ENCODE measurements around the gene TRA2A.

TRA2A gene

GRCh38 chr7:23547662-23548061 is 15.9 kb upstream of the TRA2A start:
- no peaks in the 10 kb centered on the region for H4K20me1 ChIP-seq (ENCODE audit: insufficient read depth, low read length, poor library complexity, severe bottlenecking)
- no peak overlapping the region for H3K4me3 ChIP-seq (ENCODE audit: low read length, poor library complexity, severe bottlenecking)
- no peak overlapping the region for H3K9ac ChIP-seq (ENCODE audit: low read depth, low read length, poor library complexity, severe bottlenecking)
- TF ChIP-seq CTCF (conservative IDR thresholded peaks at IDR 0.05; ENCODE audit: low read length) (no peak), EZH2phosphoT487 (IDR thresholded peaks at IDR 0.05; ENCODE audit: borderline replicate concordance) (no peak)
- no peaks in the 10 kb centered on the region for H3K9me2 ChIP-seq (replicated peaks; ENCODE audit: low read depth, low read length)
- no peaks in the 10 kb centered on the region for H3K79me2 ChIP-seq (ENCODE audit: insufficient read depth, low read length)
- no peaks in the 10 kb centered on the region for H3K36me3 ChIP-seq (ENCODE audit: insufficient read depth, low read length)
- no peak overlapping the region for H3K4me2 ChIP-seq (ENCODE audit: low read depth, low read length, poor library complexity, severe bottlenecking)
- H2AFZ ChIP-seq (ENCODE audit: low read length) = peak overlapping the region; percentile 36; the same call in 1 of the 2 replicates
- H3F3A ChIP-seq (ENCODE audit: low read depth) = no peaks in the 10 kb centered on the region
- no peaks in the 10 kb centered on the region for H3K4me1 ChIP-seq (ENCODE audit: insufficient read depth, low read length, poor library complexity, severe bottlenecking)
- no peaks in the 10 kb centered on the region for H3K27me3 ChIP-seq (ENCODE audit: insufficient read depth, low read length, poor library complexity, severe bottlenecking)
- no peaks in the 10 kb centered on the region for H3K9me3 ChIP-seq (ENCODE audit: insufficient read depth, low read depth, low read length)

GRCh38 chr7:23546897-23547572 is 15.3 kb upstream of the TRA2A start:
- Histone ChIP-seq H3F3A (ENCODE audit: low read depth) (no peaks in the 10 kb centered on the region), H3K4me1 (ENCODE audit: insufficient read depth, low read length, poor library complexity, severe bottlenecking) (no peaks in the 10 kb centered on the region), H3K4me3 (ENCODE audit: low read length, poor library complexity, severe bottlenecking) (no peak overlapping the region), H3K36me3 (ENCODE audit: insufficient read depth, low read length) (no peaks in the 10 kb centered on the region), H3K79me2 (ENCODE audit: insufficient read depth, low read length) (no peaks in the 10 kb centered on the region), H3K9me3 (ENCODE audit: insufficient read depth, low read depth, low read length) (no peaks in the 10 kb centered on the region), H2AFZ (ENCODE audit: low read length) (no peak overlapping the region), H3K27me3 (ENCODE audit: insufficient read depth, low read length, poor library complexity, severe bottlenecking) (no peaks in the 10 kb centered on the region), H3K9ac (ENCODE audit: low read depth, low read length, poor library complexity, severe bottlenecking) (no peak overlapping the region), H3K4me2 (ENCODE audit: low read depth, low read length, poor library complexity, severe bottlenecking) (peak overlapping the region; percentile 28), H4K20me1 (ENCODE audit: insufficient read depth, low read length, poor library complexity, severe bottlenecking) (no peaks in the 10 kb centered on the region), H3K9me2 (replicated peaks; ENCODE audit: low read depth, low read length) (no peaks in the 10 kb centered on the region)
- TF ChIP-seq EZH2phosphoT487 (IDR thresholded peaks at IDR 0.05; ENCODE audit: borderline replicate concordance) (no peak), CTCF (conservative IDR thresholded peaks at IDR 0.05; ENCODE audit: low read length) (peak; percentile 98)

GRCh38 chr7:23545493-23545892 is 13.7 kb upstream of the TRA2A start:
- TF ChIP-seq CTCF (conservative IDR thresholded peaks at IDR 0.05; ENCODE audit: low read length) = no peak
- TF ChIP-seq EZH2phosphoT487 (IDR thresholded peaks at IDR 0.05; ENCODE audit: borderline replicate concordance) = no peak
- H3K9ac ChIP-seq (ENCODE audit: low read depth, low read length, poor library complexity, severe bottlenecking) = no peak overlapping the region
- H3K4me3 ChIP-seq (ENCODE audit: low read length, poor library complexity, severe bottlenecking) = no peak overlapping the region
- no peaks in the 10 kb centered on the region for H3K36me3 ChIP-seq (ENCODE audit: insufficient read depth, low read length)
- no peaks in the 10 kb centered on the region for H3K79me2 ChIP-seq (ENCODE audit: insufficient read depth, low read length)
- H2AFZ ChIP-seq (ENCODE audit: low read length) = peak overlapping the region; percentile 17; the same call in 1 of the 2 replicates
- no peaks in the 10 kb centered on the region for H3K9me2 ChIP-seq (replicated peaks; ENCODE audit: low read depth, low read length)
- no peaks in the 10 kb centered on the region for H4K20me1 ChIP-seq (ENCODE audit: insufficient read depth, low read length, poor library complexity, severe bottlenecking)
- H3K27me3 ChIP-seq (ENCODE audit: insufficient read depth, low read length, poor library complexity, severe bottlenecking) = no peaks in the 10 kb centered on the region
- no peaks in the 10 kb centered on the region for H3K9me3 ChIP-seq (ENCODE audit: insufficient read depth, low read depth, low read length)
- H3K4me2 ChIP-seq (ENCODE audit: low read depth, low read length, poor library complexity, severe bottlenecking) = no peak overlapping the region
- no peaks in the 10 kb centered on the region for H3K4me1 ChIP-seq (ENCODE audit: insufficient read depth, low read length, poor library complexity, severe bottlenecking)
- H3F3A ChIP-seq (ENCODE audit: low read depth) = no peaks in the 10 kb centered on the region
